HG03045 (cell line): ENCODE data around the gene FNDC3B.
"Not testable (repeated sequence)": the region's sequence is repeated elsewhere in the genome, so short reads cannot be mapped to it uniquely, and the experiment has no call there.

Experiments used
- ATAC-seq: cut with Tn5 transposase; IDR thresholded peaks from one replicate; pipeline ENCODE4 v1.9.1; 2021; ENCODE audit warnings: mild to moderate bottlenecking, moderate library complexity; ENCODE audit not compliant: unreplicated experiment

The FNDC3B gene

GRCh38 chr3:172351895-172352466, 312.6 kb downstream of the FNDC3B start:
- ATAC-seq = no peak

GRCh38 chr3:172352786-172353185, 313.4 kb downstream of the FNDC3B start:
- no peak for ATAC-seq

GRCh38 chr3:172354931-172355499, 315.6 kb downstream of the FNDC3B start:
- no peak for ATAC-seq

GRCh38 chr3:172355836-172356235, 316.5 kb downstream of the FNDC3B start:
- no peak for ATAC-seq

- no peak for ATAC-seq
These were observed 317.0 kb downstream of the FNDC3B start for GRCh38 chr3:172356427-172356826.

GRCh38 chr3:172357850-172358754, 318.7 kb downstream of the FNDC3B start:
- ATAC-seq = no peak

GRCh38 chr3:172359231-172359630, 319.9 kb downstream of the FNDC3B start:
- ATAC-seq = no peak

GRCh38 chr3:172359996-172360395, 320.6 kb downstream of the FNDC3B start:
- ATAC-seq = no peak

GRCh38 chr3:172362583-172362982, 323.2 kb downstream of the FNDC3B start:
- no peak for ATAC-seq

- no peak for ATAC-seq
These were observed 325.1 kb downstream of the FNDC3B start for GRCh38 chr3:172364374-172365027.

GRCh38 chr3:172365028-172365567, 325.7 kb downstream of the FNDC3B start:
- no peak for ATAC-seq

- no peak for ATAC-seq
These were observed 328.1 kb downstream of the FNDC3B start for GRCh38 chr3:172367205-172368105.

GRCh38 chr3:172368556-172368955, 329.2 kb downstream of the FNDC3B start:
- ATAC-seq = not testable (repeated sequence)

GRCh38 chr3:172369590-172370259, 330.3 kb downstream of the FNDC3B start:
- ATAC-seq = no peak

GRCh38 chr3:172370419-172370818, 331.0 kb downstream of the FNDC3B start:
- ATAC-seq = no peak

GRCh38 chr3:172371544-172371943, 332.2 kb downstream of the FNDC3B start:
- no peak for ATAC-seq

- ATAC-seq = no peak
These were observed 333.5 kb downstream of the FNDC3B start for GRCh38 chr3:172372895-172373294.

GRCh38 chr3:172373912-172374311, 334.5 kb downstream of the FNDC3B start:
- ATAC-seq = no peak

GRCh38 chr3:172375206-172375850, 335.9 kb downstream of the FNDC3B start:
- no peak for ATAC-seq
